ENCODE results near the gene SLC16A10.
"Not testable (repeated sequence)": the region's sequence is repeated elsewhere in the genome, so short reads cannot be mapped to it uniquely, and the experiment has no call there.

The SLC16A10 gene

DNA sequence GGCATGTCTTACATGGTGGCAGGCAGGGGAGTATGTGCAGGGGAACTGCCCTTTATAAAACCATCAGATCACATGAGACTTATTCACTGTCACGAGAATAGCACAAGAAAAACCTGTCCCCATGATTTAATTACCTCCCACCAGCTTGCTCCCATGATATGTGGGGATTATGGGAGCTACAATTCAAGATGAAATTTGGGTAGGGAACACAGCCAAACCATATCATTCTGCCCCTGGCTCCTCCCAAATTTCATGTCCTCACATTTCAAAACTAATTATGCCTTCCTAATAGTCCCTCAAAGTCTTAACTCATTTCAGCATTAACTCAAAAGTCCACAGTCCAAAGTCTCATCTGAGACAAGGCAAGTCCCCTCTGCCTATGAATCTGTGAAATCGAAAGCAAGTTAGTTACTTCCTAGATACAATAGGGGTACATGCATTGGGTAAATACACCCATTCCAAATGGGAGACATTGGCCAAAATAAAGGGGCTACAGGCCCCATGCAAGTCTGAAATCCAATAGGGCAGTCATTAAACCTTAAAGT is 102.4 kb downstream of the SLC16A10 start:
- DNase-seq: not testable (repeated sequence)

DNA sequence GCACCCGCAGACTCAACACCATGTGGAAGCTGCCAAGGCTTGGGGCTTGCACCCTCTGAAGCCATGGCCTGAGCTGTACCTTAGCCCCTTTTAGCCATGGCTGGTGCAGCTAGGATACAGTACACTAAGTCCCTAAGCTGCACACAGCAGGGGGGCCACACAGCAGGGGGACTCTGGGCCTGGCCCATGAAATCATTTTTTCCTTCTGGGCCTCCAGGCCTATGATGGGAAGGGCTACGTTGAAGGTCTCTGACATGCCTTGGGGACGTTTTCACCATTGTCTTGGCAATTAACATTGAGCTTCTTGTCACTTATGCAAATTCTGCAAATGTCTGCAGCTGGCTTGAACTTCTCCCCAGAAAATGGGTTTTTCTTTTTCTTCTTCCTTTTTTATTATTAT is 103.3 kb downstream of the SLC16A10 start:
- DNase-seq: no peak

DNA sequence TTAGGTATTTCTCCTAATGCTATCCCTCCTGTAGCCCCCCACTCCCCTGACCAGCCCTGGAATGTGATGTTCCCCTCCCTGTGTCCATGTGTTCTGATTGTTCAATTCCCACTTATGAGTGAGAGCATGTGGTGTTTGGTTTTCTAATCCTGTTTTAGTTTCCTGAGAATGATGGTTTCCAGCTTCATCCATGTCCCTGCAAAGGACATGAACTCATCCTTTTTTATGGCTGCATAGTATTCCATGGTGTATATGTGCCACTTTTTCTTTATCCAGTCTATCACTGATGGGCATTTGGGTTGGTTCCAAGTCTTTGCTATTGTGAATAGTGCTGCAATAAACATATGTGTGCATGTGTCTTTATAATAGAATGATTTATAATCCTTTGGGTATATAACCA is 103.8 kb downstream of the SLC16A10 start:
- not testable (repeated sequence) for DNase-seq

DNA sequence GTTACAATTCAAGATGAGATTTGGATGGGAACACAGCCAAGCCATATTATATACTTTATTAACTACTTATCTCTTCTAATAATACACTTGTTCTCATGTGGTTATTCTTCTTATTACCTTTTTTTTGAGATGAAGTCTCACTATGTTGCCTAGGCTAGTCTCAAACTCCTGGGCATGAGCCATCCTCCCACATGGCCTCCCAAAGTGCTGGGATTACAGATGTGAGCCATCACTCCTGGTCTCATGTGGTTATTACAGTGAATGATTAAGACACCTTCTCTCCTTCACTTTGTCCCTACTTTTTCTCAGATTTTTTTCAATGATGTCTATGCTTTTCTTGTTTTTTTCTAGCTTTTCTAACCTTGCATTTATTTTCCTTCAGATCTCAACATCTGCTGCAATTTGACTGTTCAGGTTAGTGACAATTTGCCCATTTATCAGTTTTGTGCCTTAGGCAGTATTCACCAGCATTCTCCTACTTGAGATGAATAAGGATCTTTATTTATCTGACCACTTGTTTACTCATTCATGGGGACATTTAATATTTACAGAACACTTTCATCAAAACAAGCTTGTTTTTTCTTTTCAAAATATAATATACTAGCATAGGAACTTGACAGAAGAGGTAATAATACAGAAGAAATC is 105.7 kb downstream of the SLC16A10 start:
- no peak for DNase-seq

DNA sequence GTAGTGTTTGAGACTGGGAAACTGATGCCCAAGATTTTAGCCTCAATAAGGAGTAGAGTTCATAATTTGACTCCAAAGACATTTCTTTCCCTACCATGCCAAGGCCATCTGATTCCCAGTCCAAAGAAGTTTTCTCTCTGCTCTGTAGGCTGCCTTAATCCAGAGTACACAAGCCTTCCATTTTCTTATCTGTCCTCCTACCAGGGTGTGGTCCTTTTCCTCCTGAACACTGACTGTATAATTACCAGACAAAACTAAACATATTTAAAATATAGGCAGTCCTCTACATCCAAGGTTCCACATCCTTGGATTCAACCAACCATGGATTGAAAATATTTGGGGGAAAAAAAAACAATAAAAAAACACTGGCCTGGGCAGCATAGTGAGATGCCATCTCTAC is 108.4 kb downstream of the SLC16A10 start:
- no peak for DNase-seq

DNA sequence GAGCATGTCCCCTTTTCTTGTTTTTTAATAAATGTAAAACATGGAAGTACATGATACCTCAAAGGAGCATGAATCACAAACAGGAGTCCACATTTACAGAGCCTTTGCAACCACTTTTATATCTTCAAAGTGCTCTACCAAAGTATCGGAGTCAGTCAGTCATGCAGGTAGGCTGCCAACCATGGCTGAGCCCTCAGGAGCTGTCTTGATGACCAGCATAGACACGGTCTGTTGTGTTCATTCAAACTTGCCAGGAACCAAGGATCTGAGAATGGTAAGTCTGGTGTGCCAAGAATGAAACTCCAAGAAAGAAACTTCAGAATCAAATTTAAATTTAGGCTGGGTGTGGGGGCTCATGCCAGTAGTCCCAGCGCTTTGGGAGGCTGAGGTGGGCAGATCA is 111.5 kb downstream of the SLC16A10 start:
- no peak for DNase-seq

DNA sequence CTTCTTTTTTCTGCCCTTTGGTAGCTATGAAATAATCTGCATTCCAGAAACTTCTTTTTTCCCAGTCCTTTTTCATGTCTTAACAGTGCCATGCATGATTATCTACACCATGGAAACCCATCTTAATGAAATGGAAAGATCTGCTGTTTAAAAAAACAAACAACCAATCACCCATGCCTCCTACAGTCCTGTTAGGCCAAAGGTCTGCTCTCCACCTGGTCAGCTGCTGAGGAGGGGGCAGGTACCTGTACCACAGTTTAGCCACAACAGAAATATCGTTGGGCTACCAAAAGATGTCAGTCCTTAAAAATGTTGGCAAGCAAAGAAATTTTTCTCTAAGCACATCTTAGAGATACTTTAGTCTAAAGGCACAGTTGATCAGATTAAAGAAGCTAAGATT is 112.6 kb downstream of the SLC16A10 start:
- no peak for DNase-seq

DNA sequence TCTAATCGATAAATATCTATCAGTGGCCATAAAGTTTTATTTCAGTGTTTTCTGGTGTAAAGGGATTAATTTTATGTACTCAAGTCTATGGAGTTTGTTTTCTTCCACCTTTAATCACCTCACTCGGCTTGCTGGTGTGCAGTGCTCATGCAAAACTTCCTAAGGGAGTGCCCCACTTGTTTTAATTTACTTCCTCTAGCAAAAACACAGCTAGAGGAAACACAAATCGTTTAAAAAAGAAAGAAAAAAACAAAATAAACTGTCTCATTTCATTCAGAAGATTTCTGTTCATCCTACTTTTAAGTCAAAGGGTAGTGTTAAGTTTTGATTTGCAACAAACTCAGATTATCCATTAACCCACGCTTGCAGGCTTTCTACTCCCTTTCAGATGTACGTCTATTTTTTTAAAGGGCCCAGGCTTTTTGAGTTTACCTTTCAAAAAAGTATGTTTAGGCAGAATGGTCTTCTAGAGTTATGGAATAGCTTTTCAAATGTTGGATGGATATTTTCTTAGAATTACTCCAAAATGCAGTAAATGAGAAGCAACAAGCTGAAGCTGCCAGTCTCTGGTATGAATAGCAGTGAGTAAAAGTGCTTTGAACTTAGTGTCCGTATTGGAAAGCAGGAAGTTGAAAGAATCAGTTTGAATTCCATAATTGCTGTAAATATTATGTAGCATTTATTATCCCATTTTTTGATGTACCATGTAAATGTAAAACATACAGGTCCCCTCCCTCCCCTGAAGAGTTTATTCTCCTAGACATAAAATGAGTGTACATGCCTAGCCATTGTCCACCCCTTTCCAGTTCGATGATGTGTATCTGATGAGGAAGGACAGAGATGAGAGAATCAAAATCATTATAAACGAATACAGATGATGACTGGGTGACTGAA is 113.3 kb downstream of the SLC16A10 start:
- no peak for DNase-seq

DNA sequence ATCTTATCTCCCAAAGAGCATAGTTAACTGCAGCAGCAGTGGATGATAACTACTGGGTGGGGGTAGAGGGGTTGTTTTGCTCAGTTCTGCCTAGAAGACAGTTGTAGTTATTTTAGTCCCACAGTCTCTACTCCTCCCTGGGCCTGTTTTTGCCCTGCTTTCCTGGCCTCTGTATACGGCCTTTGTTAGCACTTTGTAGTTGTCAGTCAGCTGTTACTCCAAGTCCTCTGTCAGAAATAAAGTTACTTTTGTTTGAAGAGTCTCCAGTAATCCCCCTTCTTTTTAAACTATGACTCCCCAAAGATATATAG is 113.9 kb downstream of the SLC16A10 start:
- DNase-seq: no peak

DNA sequence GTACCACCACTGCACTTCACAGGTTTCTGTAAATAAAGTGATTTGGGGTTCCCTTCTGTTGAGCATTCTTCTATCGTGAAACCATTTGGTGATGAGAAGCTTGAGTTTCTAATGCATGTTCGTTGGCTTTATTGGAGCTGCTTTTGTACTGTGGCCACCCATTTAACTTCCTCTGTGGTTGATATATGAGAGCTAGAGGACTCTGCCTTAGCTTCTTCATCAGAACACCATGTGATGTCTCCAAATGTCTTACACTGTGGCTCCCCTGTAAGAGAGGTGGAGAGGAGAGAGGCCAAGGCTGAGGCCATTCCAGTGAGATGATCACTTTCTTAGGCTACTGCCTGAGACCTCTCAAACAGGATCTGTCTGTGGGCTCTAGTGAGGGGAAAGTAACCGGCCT is 114.5 kb downstream of the SLC16A10 start:
- DNase-seq: no peak

DNA sequence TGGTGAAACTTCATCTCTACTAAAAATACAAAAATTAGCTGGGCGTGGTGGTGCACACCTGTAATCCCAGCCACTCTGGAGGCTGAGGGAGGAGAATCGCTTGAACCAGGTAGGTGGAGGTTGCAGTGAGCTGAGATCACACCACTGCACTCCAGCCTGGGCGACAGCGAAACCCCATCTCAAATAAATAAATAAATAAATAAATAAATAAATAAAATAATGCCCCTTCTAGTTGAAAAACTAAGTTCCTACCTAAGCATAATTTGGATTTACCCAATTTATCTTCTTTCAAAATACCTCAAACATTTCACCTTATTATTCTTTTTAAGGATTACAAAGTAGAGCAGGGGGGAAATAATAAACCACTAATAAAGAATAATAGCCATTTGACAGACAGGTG is 116.2 kb downstream of the SLC16A10 start:
- not testable (repeated sequence) for DNase-seq

DNA sequence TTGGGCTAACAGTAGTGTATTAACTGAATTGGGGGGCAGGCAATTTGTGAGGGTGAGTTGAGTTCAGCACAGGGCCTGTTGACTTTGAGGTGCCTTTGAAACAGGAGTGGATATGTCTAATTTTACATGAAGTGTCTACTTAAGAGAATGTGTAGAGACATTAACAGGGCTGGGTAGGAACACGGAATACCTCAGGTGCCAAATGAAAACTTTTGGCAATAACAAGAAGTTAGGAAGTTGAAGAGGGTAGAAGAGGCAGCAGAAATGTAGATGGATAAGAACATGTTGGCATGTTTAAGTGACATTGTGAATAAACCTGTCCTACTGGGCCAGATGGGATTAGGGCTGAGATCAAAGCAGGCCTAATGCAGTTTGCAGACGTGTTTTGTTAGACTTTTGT is 117.0 kb downstream of the SLC16A10 start:
- DNase-seq: no peak

DNA sequence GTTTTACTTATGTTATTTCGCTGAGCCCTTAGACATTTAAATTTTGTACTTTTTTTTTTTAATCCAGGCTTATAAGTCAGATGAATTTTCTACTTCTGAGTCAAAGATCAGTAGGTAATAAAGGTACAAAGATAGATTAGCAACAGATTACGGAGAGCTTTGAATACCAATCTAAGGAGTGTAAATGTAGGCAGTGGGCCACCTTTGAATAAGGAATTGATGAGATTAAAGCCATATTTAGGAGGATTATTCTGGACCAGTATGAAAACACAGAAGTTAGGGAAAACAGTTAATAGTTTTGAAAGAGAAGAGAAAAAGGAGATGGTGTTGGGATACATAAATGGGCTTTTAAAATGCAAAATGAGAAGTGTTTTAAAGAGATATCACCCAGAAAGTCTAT is 117.6 kb downstream of the SLC16A10 start:
- no peak for DNase-seq

DNA sequence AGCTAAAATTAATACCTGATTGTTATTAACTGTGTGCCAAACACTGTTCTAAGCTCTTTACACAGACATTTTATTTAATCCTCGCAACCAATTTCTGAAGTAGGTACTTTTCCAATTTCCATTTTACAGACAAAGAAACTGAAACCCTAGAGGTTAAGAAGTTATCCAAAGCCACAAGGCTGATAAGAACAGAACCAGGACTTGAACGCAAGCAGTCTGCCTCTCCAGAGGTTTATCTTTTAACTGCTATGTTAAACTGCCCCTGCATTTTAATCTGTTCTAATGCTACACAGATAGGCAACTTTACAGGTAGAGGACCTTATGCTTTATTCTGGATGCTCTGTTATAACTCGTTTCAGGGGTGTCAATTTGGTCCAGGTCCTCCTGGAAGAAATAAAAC is 118.2 kb downstream of the SLC16A10 start:
- DNase-seq: no peak

DNA sequence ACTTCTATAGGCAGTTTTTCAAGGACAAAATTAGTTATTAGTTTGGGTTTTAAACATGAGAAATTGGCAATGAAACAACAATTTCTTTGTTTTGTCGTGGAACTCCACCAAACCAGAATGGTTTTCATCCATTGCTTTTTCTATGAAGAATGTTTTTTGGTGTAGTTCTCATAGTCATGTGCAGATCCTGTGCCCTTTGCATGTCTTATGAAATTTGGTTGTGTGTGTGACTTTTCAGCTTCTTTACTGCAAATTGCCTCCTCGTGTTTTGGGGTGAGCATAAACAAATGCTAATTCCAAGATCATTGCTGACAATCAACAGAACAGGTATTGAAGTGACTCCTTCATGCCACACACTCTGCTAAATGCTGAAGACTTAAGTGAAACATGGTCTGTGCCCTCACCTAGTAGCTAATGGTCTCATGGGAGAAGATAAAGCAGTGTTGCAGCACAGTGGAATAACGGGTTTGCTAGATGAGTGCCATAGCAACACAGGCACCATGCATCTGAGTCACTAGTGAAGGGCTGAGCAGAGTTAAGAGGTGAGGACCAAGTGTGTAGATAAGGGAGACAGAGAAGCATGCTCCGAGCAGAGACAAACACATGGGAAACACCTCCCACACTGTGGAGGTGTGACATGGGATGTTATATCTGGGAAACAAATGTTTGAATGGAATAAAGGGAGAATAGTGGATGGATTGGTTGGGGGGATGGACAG is 120.0 kb downstream of the SLC16A10 start:
- no peak for DNase-seq

DNA sequence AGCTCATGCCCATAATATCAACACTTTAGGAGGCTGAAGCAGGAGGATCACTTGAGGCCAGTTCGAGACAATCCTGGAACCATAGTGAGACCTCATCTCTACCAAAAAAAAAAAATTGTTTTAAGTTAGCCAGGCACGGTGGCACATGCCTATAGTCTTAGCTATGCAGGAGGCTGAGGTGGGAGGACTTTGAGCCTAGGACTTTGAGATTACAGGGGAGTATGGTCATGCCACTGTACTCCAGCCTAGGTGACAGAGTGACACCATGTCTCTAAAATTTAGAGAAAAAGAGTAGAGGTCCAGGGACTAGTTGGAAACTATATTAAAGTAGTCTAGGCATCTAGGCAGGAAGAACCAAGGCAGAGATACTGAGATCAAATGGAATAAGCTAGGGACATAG is 121.6 kb downstream of the SLC16A10 start:
- no peak for DNase-seq

DNA sequence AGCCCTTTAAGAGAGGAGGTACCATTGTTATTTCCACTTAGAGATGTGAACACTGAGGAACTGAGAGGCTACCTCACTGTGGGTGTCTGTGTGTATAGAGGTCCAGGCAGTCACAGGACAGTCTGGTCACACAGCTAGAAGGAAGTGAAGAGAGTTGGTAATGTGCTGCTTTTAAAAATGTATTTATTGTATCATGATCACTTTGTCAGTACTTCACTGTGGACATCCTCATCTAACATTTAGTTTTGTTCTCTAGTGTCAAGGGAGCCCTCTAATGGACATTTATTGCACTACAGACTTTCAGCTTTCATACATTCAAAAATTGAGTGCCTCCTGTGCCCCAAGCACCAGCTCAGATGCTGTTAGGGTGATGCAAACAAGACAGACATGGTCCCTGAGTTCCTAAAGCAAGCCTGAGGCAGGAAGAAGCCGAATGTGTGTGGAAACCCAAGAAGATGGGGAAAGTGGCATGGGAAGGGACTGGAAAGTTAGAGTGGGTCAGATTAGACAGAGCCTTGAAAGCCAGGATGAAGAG is 123.0 kb downstream of the SLC16A10 start:
- DNase-seq: peak; percentile 64

DNA sequence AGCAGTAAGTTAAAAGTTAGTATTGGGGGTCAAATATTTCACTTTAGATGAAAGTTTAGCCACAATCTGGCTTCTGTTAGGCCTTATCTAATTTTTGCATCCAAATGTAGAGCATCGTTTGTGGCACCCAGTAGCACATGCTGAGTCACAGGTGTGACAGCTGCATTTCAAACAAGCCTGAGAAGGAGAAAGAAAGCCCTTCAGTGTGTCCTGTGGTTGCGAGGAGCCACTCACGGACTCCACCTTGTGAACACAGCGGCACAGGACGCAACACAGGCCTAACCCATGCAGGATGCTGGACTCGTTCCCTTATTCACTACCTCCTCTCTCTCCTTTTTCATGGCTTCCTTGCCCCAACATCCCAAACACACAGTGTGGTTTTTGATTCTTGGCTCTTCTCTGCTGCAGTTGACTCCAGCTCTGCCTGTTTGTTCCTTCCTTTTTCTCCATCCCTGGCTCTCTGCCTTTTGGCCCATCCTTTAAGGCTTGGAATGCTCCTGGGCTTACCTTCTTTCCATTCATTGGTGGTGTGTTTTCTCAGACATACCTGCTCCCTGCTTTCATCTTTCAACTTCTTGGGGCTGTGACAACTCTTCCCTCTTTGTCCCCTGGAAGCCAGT is 124.2 kb downstream of the SLC16A10 start:
- DNase-seq: no peak

DNA sequence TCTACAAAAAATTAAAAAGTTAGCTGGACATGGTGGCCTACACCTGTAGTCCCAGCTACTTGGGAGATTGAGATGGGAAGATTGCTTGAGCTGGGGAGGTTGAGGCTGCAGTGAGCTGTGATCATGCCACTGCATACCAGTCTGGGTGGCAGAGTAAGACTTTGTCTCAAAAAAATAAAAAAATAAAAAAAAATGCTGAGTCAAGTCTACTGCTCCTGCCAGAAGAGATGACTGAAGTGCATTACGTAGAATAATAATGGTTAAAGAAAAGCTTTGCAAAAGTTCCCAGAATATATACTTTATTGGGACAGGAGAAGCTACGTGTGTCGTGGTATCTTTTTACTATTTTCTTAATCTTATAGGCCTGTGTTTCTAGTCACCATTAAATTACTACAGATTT is 125.3 kb downstream of the SLC16A10 start:
- DNase-seq: no peak

DNA sequence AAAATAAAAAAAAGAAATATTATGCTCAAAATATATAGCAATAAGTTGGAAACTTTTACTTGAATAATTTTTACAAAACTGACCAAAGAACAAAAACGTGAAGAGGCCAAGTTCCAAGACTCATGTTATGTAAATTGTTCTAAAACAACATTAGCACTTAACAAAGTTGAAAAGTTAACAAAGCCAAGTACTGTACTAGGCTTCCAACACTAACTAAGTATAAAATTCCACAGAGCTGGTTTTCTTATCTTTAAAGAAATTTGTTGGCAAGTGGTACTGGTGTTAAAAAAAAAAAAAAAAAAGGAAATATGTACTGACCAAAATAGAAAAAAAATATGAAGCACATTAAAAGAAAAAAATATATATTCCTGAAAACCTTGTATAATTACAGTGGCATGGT is 127.8 kb downstream of the SLC16A10 start:
- DNase-seq: no peak

DNA sequence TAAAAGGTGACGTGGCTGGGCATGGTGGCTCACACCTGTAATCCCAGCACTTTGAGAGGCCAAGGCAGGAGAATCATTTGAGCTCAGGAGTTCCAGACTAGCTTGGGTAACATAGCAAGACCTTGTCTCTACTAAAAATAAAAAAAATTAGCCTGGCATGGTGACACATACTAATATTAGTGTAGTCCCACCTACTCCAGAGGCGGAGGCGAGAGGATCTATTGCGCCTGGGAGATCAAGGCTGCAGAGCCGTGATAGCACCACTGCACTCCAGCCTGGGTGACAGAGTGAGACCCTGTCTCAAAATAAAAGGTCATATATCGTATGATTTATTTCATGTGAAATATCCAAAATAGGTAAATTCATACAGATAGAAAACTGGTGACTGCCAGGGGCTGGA is 132.5 kb downstream of the SLC16A10 start:
- DNase-seq: no peak

DNA sequence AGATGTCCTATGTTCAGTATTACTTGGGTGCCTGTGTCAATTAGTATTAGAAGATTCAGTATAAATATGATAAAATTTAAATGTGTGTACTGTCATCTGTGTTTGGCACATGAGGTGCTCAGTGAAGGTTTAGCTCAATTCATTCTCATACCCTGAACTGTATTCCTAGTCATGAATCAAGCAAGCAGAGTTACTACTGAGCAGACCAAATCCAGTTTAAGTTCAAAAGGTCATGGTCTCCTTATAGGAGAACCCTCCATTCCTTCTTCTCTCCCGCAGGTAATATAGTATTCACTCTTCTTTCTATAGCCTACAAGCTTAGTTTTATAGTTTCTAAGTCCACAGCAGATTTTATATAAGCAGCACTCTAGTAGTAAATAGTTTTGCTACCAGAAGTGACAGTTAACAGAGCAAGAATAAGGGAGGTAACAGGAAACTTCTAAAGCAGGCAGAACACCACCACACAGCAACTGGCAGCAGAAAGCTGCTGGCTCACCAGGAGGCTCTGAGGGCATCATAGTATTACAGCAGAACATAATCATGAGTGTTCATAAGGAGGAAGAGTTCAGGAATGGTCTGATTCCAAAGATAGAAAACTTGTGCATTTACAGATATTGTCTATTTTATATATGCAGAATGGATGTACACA is 133.2 kb downstream of the SLC16A10 start:
- no peak for DNase-seq

DNA sequence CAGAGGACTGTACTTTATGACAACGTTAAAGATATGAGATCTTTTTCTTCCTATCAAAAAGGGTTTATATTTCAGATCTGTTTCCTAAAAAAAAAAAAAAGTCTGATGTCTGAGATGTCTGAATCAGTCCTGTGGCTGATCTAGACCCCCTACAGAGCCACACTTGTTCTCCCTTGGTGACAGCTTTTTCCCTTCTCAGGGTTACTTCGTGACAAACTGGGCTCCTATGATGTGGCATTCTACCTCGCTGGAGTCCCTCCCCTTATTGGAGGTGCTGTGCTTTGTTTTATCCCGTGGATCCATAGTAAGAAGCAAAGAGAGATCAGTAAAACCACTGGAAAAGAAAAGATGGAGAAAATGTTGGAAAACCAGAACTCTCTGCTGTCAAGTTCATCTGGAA is 134.5 kb downstream of the SLC16A10 start:
- no peak for DNase-seq

Data from CD4-positive, alpha-beta T cell treated with Interleukin-12 subunit alpha and Interleukin-12 subunit beta, for 1 hour (primary cell).